ENCODE results near the gene ZSCAN20. TPM values are rescaled to one million over a fixed set of nuclear protein-coding genes. Genes with fewer than 3 reads are reported as not detected.

ZSCAN20 gene
- total and polyA plus RNA-seq, 9 of the 15 experiments (the other 6 are each of a cell fraction or from before 2014, with no cell fraction given), result 0.36 to 3.3 (median 2.0) TPM

- TF ChIP-seq KLF6 (CRISPR knock-in tag; IDR thresholded peaks at IDR 0.05; ENCODE audit: borderline replicate concordance) (peak; percentile 61; the same call in 1 of the 2 replicates), HMBOX1 (IDR thresholded peaks at IDR 0.05) (peak; percentile 75), MTA1 (IDR thresholded peaks at IDR 0.05; ENCODE audit: borderline replicate concordance) (no peak), ZBTB11 (CRISPR knock-in tag; IDR thresholded peaks at IDR 0.05) (no peak), BRD4 (IDR thresholded peaks at IDR 0.05) (no peak), POLR2G (IDR thresholded peaks at IDR 0.05; ENCODE audit: low read depth, low read length) (no peak), FOXJ3 (CRISPR knock-in tag; IDR thresholded peaks at IDR 0.05) (no peak), LARP7 (IDR thresholded peaks at IDR 0.05) (no peak), GABPB2 (CRISPR knock-in tag; conservative IDR thresholded peaks at IDR 0.05) (no peak), PHF21A (IDR thresholded peaks at IDR 0.05; ENCODE audit: borderline replicate concordance, low read depth) (no peak), THRB (CRISPR knock-in tag; conservative IDR thresholded peaks at IDR 0.05) (peak; percentile 75; the same call in 1 of the 2 replicates), ZNF589 (CRISPR knock-in tag; IDR thresholded peaks at IDR 0.05; ENCODE audit: low read depth) (no peak), RREB1 (CRISPR knock-in tag; IDR thresholded peaks at IDR 0.05) (peak; percentile 73; the same call in 1 of the 2 replicates), SMC3 (conservative IDR thresholded peaks at IDR 0.05; ENCODE audit: insufficient read depth, low read depth, low read length) (peak; percentile 78)
These were observed 16.6 kb upstream of the ZSCAN20 start (continued) for GRCh38 chr1:33455539-33456501.

Measured in K562 (cell line).